OCI-LY3 (cell line): Measurements from ENCODE around the gene RAB35.

Experiments used
- CTCF ChIP-seq: fragments of 200-600, 300-600 bp; sonication (generic); IDR thresholded peaks from 2 replicates; pipeline ENCODE4 v1.5.1; 2014; ENCODE audit warnings: antibody characterized with exemption, low read length, low read depth
- EZH2phosphoT487 ChIP-seq: fragments of 200-600 bp; shearing (Covaris generic); IDR thresholded peaks from 2 replicates; pipeline ENCODE4 v1.6.1; 2018; ENCODE audit warnings: antibody characterized with exemption, mixed run types, low read depth

GRCh38 chr12:120150919-120151525, 34.5 kb upstream of the RAB35 start:
- TF ChIP-seq CTCF (no peak), EZH2phosphoT487 (no peak)
